Endodermal cell (in vitro differentiated cells): Measurements from ENCODE around the gene STIM1. TPM values are rescaled to one million over a fixed set of nuclear protein-coding genes. Genes with fewer than 3 reads are reported as not detected.
A peak's percentile ranks its signal among the peaks of the same experiment; 100 is the strongest.

Source experiments
- DNase-seq: peaks from one replicate; pipeline ENCODE4 v3.0.0-alpha.2; 2017
- H3K27ac ChIP-seq: 2 replicates; pipeline ENCODE4 v1.5.1; 2013; ENCODE audit warnings: mild to moderate bottlenecking, low read depth, low read length, moderate library complexity
- H3K27me3 ChIP-seq: 2 replicates; pipeline ENCODE4 v1.6.1; 2013; ENCODE audit warnings: mild to moderate bottlenecking, low read length, moderate library complexity; ENCODE audit not compliant: insufficient read depth, control insufficient read depth, poor library complexity, severe bottlenecking
- H3K36me3 ChIP-seq: 2 replicates; pipeline ENCODE4 v1.7.0; 2013; ENCODE audit warnings: mild to moderate bottlenecking, low read length, moderate library complexity; ENCODE audit not compliant: control insufficient read depth, insufficient read depth
- H3K4me1 ChIP-seq: one replicate; pipeline ENCODE4 v1.7.0; 2013; ENCODE audit warnings: low read length; ENCODE audit not compliant: control insufficient read depth, insufficient read depth
- H3K4me3 ChIP-seq: 2 replicates; pipeline ENCODE4 v1.5.1; 2013; ENCODE audit warnings: mild to moderate bottlenecking, low read length, moderate library complexity
- H3K9ac ChIP-seq: 2 replicates; pipeline ENCODE4 v1.6.1; 2013; ENCODE audit warnings: mild to moderate bottlenecking, low read length, moderate library complexity; ENCODE audit not compliant: poor library complexity, severe bottlenecking; ENCODE audit errors: extremely low read depth
- H3K9me3 ChIP-seq: 2 replicates; pipeline ENCODE4 v1.6.1; 2013; ENCODE audit warnings: mild to moderate bottlenecking, low read length, moderate library complexity; ENCODE audit not compliant: control insufficient read depth
- H3K27ac Mint-ChIP-seq: 2 replicates; pipeline ENCODE4 v1.8.0; 2020; ENCODE audit warnings: mixed read lengths
- H3K27me3 Mint-ChIP-seq: 2 replicates; pipeline ENCODE4 v1.8.0; 2021; ENCODE audit warnings: mild to moderate bottlenecking, mixed read lengths; ENCODE audit not compliant: insufficient read depth
- H3K36me3 Mint-ChIP-seq: 2 replicates; pipeline ENCODE4 v1.8.0; 2020; ENCODE audit warnings: low read depth, mixed read lengths
- H3K4me1 Mint-ChIP-seq: 2 replicates; pipeline ENCODE4 v1.8.0; 2020; ENCODE audit warnings: mixed read lengths
- H3K4me3 Mint-ChIP-seq: 2 replicates; pipeline ENCODE4 v1.8.0; 2020; ENCODE audit warnings: mild to moderate bottlenecking, moderate library complexity, mixed read lengths
- H3K9me3 Mint-ChIP-seq: 2 replicates; pipeline ENCODE4 v1.8.0; 2020; ENCODE audit warnings: mild to moderate bottlenecking, mixed read lengths
- CTCF ChIP-seq: fragments of 200-600 bp; sonication (generic); conservative IDR thresholded peaks from 2 replicates; pipeline ENCODE4 v1.5.0; 2021; ENCODE audit warnings: antibody characterized with exemption, mild to moderate bottlenecking
- WGBS, 2 experiments: methylation state at CpG; one replicate each; pipeline versions ENCODE4 v1.1.5 to v1.1.7; 2013; ENCODE audit warnings: missing lambda C conversion rate in 2 of 2, mixed read lengths in 1 of 2; ENCODE audit not compliant: insufficient coverage in 1 of 2, insufficient read length in 1 of 2; 5-methylcytosine and 5-hydroxymethylcytosine counted together
- total RNA-seq, 2 donors: library from RNA; stranded (reverse); fragmentation: NEBNext Ultra II Directional in 1 of 2; extraction: Animal tissue kit (Norgen Biotek cat#: 25700) in 1 of 2; gene quantifications; 2 replicates in 1 of 2; 3 replicates in 1 of 2; pipeline ENCODE4 v1.2.1, GENCODE V29; 2021

STIM1 gene
- total RNA-seq, 2 donors from 2014 or later, result 20.9 to 27.9 TPM

GRCh38 chr11:4074266-4074665 is 218.8 kb downstream of the STIM1 start:
- Mint-ChIP-seq H3K4me3 (no peak overlapping the region), H3K36me3 (no peaks in the 10 kb centered on the region), H3K9me3 (no peaks in the 10 kb centered on the region), H3K27me3 (no peaks in the 10 kb centered on the region), H3K27ac (no peak overlapping the region), H3K4me1 (peaks cover 17% of the 10 kb centered on the region)
- Histone ChIP-seq H3K36me3 (no peaks in the 10 kb centered on the region), H3K27me3 (no peaks in the 10 kb centered on the region), H3K4me3 (no peak overlapping the region), H3K4me1 (peaks cover 5% of the 10 kb centered on the region), H3K9ac (no peak overlapping the region), H3K9me3 (no peaks in the 10 kb centered on the region), H3K27ac (no peak overlapping the region)
- DNase-seq, result peak; percentile 13
- WGBS, 2 experiments, result 95 to 97% methylated on average over 6 to 7 of the region's 7 CpGs
- TF ChIP-seq CTCF, result no peak

DNA sequence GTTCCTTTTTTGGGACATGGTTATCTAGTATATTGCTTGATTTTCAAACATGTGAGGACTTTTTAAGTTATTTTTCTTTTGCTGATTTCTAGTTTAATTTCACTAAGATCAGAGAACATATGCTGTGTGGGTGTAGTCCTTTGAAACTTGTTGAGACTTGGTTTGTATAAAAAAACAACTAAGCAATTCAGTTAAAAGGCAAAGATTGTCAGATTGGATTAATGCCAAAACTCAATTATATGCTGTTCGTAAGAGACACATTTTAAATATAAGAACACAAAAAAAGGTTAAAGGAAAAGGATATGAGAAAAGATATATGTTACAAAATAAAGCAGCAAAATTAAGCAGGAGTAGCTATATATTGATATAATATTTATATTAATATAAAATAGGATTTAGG is 221.3 kb downstream of the STIM1 start:
- Mint-ChIP-seq H3K4me1 (peaks cover 14% of the 10 kb centered on the region), H3K36me3 (no peaks in the 10 kb centered on the region), H3K4me3 (no peak overlapping the region), H3K27ac (no peak overlapping the region), H3K9me3 (no peaks in the 10 kb centered on the region), H3K27me3 (peaks cover under 1% of the 10 kb centered on the region)
- TF ChIP-seq CTCF, result no peak
- Histone ChIP-seq H3K36me3 (no peaks in the 10 kb centered on the region), H3K9me3 (no peaks in the 10 kb centered on the region), H3K9ac (no peak overlapping the region), H3K27ac (no peak overlapping the region), H3K27me3 (no peaks in the 10 kb centered on the region), H3K4me3 (no peak overlapping the region), H3K4me1 (peaks cover 4% of the 10 kb centered on the region)
- 100% methylated on average over 1 of the region's 1 CpG; no CpG with 5 or more reads in 1 of the 2 experiments for WGBS, 2 experiments
- DNase-seq, result no peak

- Mint-ChIP-seq H3K27ac (no peak overlapping the region), H3K27me3 (peaks cover 4% of the 10 kb centered on the region), H3K9me3 (no peaks in the 10 kb centered on the region), H3K4me1 (peaks cover 16% of the 10 kb centered on the region), H3K4me3 (no peak overlapping the region), H3K36me3 (no peaks in the 10 kb centered on the region)
- Histone ChIP-seq H3K4me3 (no peak overlapping the region), H3K9ac (no peak overlapping the region), H3K27me3 (peaks cover 16% of the 10 kb centered on the region), H3K27ac (no peak overlapping the region), H3K4me1 (peaks cover 9% of the 10 kb centered on the region), H3K36me3 (peaks cover 12% of the 10 kb centered on the region), H3K9me3 (no peaks in the 10 kb centered on the region)
- TF ChIP-seq CTCF, result no peak
- WGBS, 2 experiments, result 93 to 100% methylated on average over 3 to 9 of the region's 9 CpGs
- peak; percentile 40 for DNase-seq
These were observed 227.7 kb downstream of the STIM1 start for GRCh38 chr11:4083198-4083597.
